GM18868 (cell line): ENCODE data around the gene FBXL13.
"Not testable (repeated sequence)": the region's sequence is repeated elsewhere in the genome, so short reads cannot be mapped to it uniquely, and the experiment has no call there.

Source experiments
- ATAC-seq: cut with Tn5 transposase; IDR thresholded peaks from one replicate; pipeline ENCODE4 v1.9.1; 2021; ENCODE audit warnings: mild to moderate bottlenecking, moderate library complexity; ENCODE audit not compliant: unreplicated experiment

The FBXL13 gene

GRCh38 chr7:102942868-102943267 lies 131.7 kb downstream of the FBXL13 start:
- ATAC-seq, result no peak

DNA sequence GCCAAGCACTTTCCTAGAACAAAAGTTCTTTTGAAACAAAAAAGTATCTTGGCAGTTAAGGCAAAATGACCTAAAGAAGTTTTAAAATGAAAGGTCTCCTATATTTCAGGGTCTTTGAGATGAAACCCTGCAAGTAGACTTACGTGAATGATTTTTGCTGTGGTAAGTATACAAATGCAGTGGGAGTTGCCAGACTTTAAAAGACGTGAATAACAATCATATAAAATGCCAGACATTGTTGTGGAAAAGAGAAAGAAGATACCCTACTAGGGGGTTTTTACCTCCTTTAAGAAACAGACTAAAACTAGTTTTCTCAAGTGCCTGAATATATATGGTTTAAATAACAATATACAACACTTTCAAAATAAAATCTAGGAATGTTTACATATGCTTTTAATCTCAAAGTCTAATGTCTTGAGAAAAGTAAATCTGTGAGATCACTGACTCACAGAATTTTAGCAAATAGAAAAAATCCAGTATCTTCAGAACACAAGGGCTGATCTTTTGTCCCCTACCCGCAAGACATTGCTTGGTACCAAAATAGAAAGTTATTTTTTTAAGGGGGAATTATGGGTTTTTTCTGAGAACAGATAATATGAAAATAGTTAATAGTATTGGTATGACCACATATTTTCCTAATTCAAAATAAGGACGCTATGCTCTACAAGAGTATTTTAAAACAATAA lies 132.3 kb downstream of the FBXL13 start:
- ATAC-seq, result no peak

DNA sequence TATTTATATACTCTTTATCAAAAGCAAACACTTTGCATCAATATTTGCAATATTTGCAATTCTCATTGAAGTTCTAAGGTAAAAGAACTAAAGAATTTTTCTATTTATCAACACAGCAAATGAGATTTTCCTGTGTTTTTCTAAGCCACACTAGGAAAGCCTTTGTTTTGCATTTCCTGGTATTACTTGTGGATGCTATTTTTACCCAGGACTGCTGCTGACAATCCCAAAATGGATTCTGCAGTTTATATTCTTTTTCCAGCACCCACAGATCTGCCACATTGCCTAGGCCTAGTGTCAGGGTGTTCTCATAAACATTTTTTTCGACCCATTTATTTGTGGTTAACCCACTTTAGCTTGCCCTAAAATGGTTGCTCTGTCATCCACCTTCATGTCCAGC lies 135.9 kb downstream of the FBXL13 start:
- no peak for ATAC-seq

- no peak for ATAC-seq
Measured at GRCh38 chr7:102935450-102936115, 139.0 kb downstream of the FBXL13 start.

DNA sequence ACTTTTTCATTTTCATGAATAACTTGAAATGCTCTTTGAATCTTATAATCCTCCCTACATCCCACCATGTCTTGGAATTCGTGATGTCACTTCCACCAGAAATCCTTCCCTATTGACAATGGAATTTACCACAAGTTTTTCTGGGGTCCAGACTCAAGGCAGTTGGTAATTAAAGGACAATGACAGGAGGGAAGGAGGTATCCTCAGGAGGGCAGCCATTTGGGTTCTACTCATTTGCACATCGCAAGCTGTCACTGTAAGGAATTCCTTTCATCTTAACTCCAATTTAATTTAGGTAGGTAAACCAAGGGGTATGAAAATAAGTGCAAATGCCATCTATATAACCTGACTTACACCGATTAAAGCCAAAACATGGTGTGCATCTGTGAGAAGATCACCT lies 139.9 kb downstream of the FBXL13 start:
- ATAC-seq, result no peak

GRCh38 chr7:102934239-102934638 lies 140.4 kb downstream of the FBXL13 start:
- no peak for ATAC-seq

DNA sequence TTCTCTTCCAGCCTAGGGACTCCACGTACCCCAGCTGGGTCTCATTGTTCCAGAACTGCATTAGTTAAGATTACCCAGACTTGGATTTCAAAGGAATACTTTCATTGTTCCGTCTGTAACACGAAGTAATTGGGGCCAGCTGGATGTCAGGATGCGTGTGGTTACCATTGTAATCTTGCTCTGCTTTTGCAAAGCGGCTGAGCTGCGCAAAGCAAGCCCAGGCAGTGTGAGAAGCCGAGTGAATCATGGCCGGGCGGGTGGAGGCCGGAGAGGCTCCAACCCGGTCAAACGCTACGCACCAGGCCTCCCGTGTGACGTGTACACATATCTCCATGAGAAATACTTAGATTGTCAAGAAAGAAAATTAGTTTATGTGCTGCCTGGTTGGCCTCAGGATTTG lies 140.8 kb downstream of the FBXL13 start:
- ATAC-seq, result no peak

DNA sequence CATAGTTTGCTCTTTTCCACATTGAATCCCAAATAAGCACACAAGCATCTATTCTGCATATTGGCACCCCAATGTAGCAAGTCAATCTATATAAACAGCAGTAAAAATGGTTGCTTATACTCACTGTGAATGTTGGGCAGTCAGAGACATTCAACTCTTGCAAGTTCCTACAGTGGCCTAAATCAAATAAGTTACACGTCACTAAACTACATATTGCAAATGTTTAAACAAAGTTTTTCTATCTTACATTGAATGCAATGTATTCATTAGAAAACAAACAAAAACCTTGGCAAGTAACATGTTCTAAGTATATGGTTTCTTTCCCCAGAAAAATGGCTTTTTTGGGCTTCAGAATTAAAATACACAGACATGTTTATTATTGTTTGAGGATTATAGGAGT lies 142.8 kb downstream of the FBXL13 start:
- no peak for ATAC-seq

- no peak for ATAC-seq
Measured at GRCh38 chr7:102927312-102927933, 147.2 kb downstream of the FBXL13 start.

DNA sequence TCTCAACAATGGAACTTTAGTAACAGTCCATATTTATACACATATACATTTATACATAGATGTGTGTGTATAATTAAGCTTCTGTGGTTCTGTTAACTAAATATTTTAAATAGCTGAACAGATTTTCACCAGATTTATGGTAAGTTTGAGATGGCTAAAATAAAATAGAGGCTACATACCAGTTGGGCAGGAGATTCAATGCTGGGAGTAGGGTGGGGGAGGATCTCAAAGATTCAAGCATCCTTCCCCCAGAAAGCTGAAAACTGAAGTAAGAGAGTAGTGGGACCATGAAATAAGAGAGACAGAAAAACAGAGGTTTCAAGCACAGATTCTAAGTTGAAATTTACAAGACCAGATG lies 147.8 kb downstream of the FBXL13 start:
- no peak for ATAC-seq

DNA sequence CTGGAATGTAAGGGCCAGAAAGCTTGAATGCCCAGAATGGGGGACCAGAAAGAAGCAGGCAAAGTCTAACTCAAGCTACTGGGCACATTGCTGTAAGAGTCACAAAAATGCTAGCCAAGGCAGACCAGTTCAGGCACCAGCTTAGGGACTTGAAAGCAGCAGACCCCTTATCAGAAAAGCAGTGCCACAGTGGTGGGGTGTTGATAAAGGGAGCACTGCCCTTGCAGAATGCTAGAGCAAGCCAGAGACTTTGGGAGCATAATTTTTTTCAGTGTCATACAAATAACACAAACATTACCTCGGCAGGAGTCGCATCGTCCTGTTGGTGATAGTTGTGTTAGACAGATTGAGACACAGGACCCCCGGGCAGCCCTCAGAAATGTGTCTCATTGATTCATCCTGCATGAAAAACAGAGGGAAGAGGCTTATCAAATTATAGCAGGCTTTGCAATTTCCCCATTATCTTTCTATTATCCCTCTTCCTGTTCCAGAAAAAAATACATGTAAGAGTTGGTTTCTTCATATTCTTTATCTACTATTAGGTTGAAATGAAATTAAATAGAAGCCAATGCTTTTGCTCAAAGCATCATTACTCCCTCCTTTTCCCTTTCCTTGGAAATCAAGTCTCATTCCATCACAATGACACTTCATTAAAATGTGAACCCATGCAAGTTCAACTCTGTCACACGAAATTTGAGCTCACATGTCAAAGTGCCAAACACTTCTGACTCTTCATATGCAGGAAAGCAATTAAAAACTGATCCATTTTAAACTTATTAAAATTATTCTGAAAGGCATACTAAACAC lies 148.4 kb downstream of the FBXL13 start:
- no peak for ATAC-seq

- no peak for ATAC-seq
Measured at GRCh38 chr7:102918845-102919244, 155.8 kb downstream of the FBXL13 start.

DNA sequence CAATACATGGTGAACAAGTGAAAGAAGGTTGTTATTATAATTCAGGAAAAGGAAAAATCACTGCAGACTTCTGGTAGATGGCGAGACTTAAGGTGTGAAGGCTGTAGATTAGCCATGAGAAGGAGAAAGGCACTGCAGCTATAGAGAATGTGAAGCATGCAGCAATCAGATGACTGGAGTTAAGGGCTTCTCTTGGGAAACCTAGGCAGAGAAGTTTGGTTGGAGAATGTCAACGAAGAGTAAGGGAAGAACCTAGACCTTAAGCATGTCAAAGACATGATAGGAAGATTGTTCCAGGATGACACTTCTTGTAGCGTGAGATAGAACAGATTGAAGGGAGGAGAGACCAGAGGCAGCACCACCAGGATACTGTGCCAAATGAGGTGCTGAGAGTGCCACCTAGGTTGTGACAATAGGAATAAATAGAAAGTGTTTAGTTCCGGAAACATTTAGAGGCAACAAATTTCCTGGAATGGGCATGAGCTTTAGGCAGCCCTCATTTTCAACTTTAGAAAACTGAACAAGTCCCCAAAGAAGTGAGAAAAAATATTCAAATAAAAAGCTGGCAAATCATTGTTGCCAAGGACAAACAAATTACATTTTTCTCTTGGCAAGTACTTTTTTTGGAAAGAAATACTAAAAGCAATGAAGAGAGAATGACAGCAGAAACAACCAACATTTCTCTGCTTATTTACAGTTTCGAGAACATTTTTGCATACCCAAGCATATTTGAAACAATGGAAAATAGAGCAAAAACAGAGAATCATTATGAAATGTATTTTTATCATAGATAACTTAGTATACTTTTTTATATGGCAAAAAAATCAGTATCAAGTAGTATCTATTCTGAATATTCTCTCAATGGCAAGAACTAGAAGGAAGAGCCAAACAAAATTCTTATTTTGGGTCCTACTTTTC lies 156.9 kb downstream of the FBXL13 start:
- ATAC-seq, result no peak

GRCh38 chr7:102916881-102917280 lies 157.7 kb downstream of the FBXL13 start:
- ATAC-seq, result no peak

DNA sequence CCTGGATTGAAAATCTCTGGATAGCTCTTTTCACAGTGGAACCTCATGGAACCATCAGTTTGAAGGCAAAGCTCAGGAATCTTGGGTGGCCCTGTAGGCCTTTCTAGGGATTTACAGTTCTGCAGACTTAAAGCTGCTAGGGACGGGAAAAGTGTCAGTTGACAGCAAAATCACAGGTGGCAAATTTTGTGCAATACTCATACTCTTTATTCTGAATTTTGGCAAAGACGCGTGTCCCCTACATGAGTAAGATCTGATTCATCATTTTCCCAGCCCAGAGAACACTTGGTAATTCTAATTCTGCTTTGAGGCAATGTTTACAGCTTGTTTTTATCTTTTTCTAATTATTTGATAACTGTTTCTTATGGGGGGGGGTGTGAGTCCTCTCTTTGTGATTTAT lies 158.2 kb downstream of the FBXL13 start:
- no peak for ATAC-seq

- ATAC-seq, result no peak
Measured at GRCh38 chr7:102914585-102914984, 160.0 kb downstream of the FBXL13 start.

DNA sequence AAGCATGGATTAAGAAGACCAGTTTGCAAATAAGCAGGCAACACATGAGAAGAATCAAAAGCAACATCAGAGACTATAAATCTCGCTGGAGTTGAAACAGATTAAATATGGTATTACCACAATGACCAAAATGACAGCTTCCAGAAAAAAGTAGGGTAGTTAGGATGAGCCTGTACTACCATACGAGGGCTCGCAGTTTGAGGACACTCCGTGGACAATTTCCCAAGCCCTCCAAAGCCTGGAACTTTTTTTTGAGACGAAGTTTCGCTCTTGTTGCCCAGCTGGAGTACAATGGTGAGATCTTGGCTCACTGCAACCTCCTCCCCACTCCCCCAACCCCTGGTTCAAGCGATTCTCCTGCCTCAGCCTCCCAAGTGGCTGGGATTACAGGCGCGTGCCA lies 160.8 kb downstream of the FBXL13 start:
- no peak for ATAC-seq

DNA sequence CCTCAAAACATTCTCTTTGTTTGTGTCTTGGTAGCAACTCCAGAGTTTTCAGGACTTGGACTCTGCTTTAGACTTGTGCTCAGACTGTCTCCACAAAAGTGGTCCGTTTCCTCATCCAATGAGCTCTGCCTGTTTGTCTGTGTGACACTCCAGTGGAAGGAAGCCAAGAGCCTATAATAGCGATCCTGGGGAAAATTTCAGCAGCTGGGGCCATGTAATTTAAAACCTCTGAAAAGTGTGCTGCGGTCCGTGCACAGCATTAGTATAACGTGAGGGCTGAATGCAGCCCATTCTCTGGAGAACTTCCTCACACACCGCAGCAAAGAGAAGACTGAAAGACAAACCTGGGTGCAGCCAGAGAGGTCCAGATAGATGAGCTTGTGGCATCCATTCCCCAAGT lies 161.9 kb downstream of the FBXL13 start, which contains the start of gene LRRC17:
TSS of gene LRRC17 (plus strand) at position 259 of the 400 bp plus-strand sequence. CDS start 20,914 bp downstream, outside the sequence.
- no peak for ATAC-seq

DNA sequence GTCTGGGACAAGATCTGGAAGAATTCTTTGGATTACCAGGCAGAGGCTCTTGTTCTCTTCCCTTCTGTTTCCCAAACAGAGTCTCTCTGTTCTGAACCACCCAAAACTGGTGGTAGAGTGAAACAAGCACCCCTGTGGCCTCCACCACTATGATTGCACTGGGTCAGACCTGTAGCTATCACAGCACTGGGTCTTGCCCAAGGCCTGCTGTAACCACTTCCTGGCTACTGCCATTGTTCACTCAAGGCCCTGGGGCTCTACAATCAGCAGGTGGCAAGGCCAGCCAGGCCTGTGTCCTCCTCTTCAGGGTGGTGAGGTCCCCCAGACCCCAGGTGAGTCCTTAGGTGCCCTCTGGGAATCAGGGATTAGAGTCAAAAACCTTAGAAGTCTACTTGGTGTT lies 165.9 kb downstream of the FBXL13 start:
- ATAC-seq, result no peak

DNA sequence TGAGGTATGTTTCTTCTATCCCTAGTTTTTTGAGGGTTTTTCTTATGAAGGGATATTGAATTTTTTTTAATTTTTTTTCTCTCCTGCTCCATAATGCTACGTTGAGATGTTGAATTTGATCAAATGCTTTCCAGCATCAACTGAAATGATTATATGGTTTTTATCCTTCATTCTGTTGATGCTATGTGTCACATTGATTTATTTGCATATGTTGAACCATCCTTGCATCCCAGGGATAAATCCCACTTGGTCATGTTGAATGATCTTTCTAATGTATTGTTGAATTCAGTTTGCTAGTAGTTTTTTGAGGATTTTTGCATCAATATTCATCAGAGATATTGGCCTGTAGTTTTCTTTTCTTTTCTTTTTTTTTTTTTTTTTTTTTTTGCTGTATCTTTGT lies 171.0 kb downstream of the FBXL13 start:
- ATAC-seq, result not testable (repeated sequence)
